Fibroblast of skin of abdomen (primary cell): Measurements from ENCODE around the gene VMA21. TPM values are rescaled to one million over a fixed set of nuclear protein-coding genes. Genes with fewer than 3 reads are reported as not detected.

Source experiments
- DNase-seq: peaks from one replicate; pipeline ENCODE4 v3.0.0-alpha.2; 2013
- polyA plus RNA-seq, 2 experiments: library from polyadenylated mRNA; unstranded; fragments of 120-200 nt; gene quantifications; one replicate each; pipeline ENCODE4 v1.2.1, GENCODE V29; 2013; ENCODE audit not compliant: insufficient read length in 2 of 2

The VMA21 gene, protein sequence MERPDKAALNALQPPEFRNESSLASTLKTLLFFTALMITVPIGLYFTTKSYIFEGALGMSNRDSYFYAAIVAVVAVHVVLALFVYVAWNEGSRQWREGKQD
- 16.3 TPM for polyA plus RNA-seq (2013, experiment 1 of 2; ENCODE audit: insufficient read length)
- 16.6 TPM for polyA plus RNA-seq (2013, experiment 2 of 2; ENCODE audit: insufficient read length)

DNA sequence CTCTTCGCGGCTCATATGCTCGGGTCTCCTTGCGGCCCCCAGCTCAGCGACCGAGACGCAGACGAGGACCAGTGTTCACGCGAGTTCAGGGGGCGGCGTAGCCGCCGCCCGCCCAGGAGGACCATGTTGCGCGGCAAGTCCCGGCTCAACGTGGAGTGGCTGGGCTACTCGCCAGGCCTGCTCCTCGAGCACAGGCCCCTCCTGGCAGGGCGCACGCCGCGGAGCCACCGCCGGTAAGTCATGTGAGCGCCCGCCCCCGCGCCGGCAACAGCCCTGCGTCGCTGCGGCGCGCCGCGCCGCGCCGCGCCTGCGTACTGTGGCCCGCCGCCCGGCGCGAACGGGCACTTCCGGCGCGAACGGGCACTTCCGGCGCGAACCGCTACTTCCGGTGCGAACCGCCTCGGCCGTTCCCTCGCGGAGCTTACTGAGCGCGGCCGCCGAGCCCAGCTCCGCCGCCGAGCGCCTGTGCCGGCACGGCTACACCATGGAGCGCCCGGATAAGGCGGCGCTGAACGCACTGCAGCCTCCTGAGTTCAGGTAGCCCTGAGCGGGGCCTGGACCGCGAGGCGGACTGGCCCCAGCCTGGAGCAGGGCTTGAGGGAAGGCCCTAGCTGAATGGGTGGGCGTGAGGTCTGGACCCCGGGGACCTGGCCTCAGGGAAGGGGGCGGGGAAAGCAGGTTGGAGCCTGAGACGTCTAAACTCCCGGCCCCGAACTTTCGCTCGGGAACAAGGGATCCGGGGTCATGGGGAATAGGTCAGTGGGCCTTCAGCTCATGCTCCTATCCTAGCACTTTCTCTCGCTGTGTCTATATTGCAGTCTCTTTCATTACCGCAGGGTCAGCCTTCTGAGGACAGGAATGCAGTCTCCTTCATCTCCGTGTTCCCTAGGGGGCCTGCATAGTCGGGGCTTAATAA lies at the start of gene VMA21:
TSS of gene VMA21 (plus strand) at position 382 of the 916 bp plus-strand sequence. CDS start at position 485, 103 bp downstream.
- DNase-seq, result peak; percentile 90

DNA sequence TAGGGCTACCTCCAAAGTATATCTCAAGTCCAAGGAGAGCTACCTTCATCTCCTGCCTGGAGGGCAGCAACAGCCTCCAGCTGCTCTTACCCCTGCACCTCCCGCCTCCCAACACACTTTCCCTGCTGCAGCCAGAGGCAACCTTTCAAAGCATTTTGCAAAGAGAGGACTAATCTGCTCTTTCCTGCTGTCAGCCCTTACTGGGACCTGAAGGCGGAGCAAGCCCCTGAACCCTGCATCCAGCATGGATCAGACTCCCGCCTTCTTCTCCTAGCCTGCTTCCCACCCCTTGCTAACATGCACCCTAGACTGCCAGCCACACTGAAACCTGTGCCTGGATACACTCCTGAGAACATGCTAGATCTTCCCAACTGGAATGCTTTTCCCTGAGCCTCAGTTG lies 37.7 kb upstream of the VMA21 start:
- no peak for DNase-seq

DNA sequence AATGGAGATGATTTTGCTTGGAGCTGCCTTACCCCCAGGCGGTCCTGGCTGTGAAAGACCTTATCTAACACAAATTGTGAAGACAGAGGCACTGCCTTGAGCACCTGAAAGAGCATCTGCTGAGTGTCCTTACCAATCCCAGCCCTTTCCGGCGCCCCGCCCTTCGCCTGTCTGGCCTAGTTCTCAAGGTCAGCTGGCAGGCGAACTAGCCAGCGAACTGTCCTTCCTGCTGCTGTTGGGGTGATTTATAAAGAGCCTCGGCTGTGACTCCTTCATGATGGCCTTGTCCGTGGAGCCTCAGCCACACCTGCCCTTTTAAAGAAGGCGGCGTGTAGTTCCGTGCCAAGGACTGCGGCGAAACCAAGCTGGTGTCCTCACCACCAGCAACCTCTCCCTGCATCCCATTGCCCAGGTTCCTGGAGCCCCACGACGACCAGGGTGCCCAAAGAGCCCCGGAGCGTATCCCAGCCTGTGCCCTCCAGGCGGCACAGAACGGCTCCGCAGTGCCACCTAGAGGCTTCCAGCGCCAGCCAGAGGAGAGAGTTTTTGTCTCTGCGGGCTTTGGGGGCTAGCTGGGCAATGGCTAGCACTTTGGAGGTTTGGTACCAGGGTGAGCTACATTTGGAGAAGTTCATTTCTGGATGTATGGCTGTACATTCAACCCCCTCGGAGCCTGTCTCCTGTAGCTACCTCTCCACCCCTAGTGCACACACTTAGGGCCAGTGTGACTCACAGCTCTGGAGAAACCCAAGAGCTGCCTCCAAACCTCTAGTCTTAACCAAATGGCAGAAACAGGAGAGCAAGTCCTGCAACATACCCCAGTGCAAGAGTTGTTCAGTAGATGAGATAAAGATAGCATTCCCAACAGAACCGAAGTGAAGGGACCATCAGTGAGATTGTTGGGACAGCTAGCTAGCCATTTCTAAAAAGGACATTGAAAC lies 36.8 kb upstream of the VMA21 start:
- peak; percentile 2 for DNase-seq

DNA sequence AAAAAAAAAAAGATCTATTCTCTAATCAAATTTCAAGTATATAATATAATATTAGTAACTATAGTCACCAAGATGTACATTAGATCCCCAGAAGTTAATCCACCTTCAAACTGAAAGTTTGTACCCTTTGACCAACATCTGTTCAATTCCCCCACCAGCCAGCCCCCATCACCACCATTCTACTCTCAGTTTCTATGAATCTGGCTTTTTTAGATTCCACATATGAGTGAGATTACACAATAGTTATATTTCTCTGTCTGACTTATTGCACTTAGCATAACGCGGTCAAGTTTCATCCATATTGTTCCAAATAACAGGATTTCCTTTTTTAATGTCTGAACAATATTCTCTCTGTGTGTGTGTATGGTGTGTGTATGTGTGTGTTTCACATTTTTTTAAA lies 33.7 kb upstream of the VMA21 start:
- DNase-seq, result no peak

DNA sequence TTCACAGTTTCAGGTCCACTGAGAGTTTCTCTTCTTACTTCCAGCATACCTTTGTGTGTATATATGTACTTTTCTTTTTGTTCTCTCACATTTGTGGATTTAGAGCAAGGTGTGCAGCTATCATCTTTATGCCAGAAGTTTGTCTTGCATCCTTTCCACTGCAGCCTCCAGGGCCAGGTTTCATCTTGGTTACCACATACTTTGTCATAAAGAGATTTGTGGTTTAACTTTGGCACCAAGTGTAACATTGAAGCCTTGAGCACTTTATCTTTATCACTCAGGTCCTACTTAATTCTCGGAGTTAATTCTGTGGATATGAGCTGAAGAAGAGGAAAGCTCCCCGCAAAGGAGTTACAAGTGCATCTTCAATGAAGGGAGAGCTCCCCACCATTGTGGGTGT lies 31.4 kb upstream of the VMA21 start:
- DNase-seq, result no peak

DNA sequence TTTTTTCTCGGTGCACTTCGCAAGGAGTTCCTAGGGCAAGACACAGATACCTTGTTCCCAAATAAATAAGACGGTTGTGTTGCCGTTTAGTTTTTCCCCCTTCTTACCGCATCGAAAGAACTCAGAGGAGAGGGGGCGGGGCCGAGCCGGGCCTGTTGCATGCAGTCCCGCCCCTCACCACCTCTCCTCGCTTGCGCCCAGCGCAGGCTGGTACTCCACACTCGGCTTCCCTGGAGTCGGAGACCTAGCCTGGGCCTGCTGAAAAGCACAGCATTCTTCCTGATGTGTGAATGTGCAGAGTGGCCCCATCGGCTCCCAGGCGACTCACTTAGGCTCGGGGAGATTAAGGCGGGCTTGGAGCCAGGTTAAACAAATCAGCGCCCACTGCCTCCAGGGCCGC lies 26.1 kb upstream of the VMA21 start:
- no peak for DNase-seq

DNA sequence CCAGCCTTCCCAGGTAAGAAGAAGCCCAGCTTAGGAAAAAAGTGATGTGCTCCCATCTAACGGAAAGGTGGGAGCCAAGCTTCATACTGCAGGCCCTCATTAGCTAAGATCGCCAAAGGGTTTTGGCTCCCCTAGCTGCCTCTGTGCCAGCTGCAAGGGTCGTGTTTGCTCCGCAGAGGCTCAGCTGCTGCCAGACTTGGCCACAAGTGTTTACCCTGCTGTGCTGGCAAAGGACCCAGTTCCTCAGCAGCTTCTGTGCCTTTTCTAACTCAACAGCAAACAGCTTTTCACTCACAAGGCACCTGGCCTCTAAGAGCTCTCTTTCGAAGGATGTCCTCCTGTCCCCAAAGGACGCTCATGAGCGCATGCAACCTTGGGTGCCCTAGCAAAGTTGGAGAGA lies 12.2 kb upstream of the VMA21 start:
- DNase-seq, result no peak

DNA sequence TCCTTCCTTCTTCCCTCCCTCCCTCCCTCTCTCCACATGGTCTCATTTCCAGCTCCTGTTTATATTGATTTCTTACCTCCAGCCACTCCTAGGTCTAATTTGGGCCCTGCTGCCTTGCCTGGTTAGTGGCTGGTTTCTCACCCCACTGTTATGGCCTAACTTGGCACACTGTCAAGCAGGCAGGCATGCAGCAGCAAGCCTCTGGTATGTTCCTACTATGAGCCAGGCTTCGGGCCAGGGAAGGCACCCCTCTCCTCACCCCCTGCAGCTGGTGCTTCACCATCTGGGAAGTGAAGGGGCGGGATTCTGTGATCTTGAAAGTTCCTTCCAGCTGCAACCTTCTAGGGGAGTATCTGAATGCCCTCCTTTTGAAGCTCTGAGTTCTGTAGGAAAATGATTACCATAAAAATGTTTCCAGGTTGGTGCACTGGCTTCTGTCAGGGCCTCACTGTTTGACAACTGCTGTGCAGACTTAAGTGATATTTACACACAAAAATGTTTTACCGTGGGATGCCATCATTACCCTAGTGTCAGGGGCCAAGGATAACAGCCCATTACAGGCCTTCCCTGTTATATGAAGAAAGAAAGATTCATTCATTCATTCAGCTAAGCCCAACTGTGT lies 10.1 kb upstream of the VMA21 start:
- DNase-seq, result no peak

DNA sequence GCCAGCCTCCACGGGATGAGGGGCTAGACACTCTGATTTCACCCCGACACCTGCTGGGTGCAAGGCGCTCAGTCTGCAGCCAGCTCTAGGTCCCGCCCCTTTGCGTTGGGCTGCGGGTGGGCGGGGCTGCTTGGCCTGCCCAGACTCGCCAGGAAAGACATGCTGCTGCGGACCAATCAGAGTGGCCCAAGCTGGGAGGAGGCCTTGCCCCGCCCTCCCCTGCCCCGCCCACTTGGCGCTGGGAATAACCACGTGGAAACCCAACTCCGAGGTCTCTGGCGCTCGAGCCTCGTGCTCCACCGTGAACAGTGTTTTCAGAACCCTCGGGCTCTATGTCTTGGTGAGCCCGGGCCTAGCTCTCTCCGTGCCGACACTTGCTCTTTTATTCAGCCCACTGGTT lies 5.3 kb upstream of the VMA21 start:
- DNase-seq, result no peak

DNA sequence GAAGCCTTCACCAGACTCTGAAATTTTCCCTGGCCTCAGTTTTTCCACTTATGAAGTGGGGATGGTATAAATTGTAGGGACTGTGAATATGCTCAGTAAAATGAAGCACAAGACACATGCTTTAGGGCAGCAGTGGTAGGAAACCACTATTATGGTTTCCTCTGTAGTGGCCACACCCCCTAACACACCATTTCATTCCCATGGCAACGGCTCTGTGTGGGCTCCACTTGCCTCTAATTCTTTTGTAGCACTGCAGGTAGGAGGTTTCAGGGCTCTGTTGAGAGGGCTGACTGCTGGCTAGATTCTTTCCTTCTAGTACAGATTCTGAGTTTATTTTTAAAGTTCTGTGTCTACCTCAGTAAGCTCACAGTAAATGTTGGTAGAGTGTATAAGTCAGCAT lies 3.5 kb upstream of the VMA21 start:
- DNase-seq, result no peak

DNA sequence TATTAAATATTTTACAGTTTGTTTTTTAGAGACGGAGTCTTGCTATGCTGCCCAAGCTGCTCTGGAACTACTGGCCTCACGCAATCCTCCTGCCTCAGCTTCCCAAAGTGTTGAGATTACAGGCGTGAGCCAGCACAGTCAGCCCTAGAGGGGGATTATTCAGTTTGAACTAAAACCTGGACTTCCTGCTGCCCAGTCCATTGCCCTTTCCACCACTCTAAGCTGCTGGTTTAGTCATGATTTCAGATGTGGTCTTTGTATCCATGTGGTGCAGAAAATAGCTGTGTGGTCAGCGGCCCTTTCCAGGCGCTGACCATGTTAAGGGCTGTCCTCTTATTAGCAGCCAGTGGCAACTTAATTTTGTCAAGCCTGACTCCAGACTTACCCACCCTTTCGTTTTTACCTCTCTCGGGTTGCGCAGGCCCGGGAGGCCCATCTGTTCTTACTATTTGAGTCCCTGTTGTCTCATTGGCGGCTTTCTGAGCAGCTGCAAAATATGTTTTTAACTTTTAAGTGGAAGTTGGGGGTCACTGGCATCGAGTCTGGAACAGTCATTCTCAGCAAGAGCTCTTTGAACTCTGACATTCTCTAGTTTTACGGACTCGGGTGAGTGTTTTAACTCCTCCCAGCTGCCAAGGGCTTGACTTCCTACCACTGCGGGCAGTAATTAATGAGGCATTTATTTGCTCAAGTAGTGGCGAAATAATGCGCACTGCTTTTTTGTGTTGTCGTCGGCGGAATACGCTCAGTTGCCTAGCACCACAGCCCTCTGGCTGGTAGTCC lies 773 bp upstream of the VMA21 start:
- DNase-seq, result no peak

DNA sequence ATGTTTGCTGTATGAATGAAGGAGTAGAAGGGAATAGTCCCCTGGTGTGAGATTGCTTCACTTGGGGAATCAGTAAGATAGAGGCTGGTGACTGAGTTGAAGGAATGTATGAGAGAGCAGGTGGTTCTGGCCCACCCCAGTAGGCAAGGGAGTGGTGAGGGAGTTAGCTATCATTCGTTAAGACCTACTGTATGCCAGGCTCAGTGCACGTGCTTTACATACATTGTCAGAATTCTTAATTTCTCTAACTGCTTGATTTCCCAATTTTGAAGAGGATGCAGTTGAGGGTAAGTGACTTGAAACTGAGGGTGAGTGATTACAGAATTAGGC lies 700 bp downstream of the VMA21 start:
- DNase-seq, result no peak

DNA sequence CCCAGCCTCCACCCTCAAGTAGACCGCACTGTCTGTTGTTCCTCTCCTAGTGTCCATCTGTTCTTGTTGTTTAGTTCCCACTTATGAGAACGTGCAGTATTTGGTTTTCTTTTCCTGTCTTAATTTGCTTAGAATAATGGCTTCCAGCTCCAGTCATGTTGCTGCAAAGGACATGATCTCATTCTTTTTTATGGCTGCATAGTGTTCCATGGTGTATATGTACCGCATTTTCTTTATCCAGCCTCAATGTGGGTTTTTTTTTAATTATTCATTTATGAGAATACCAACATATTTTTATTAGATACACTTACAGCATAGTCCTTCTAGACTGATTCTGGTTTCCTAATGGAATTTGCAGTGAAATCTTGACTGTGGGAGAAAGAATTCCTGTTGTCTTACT lies 1.3 kb downstream of the VMA21 start:
- DNase-seq, result no peak

DNA sequence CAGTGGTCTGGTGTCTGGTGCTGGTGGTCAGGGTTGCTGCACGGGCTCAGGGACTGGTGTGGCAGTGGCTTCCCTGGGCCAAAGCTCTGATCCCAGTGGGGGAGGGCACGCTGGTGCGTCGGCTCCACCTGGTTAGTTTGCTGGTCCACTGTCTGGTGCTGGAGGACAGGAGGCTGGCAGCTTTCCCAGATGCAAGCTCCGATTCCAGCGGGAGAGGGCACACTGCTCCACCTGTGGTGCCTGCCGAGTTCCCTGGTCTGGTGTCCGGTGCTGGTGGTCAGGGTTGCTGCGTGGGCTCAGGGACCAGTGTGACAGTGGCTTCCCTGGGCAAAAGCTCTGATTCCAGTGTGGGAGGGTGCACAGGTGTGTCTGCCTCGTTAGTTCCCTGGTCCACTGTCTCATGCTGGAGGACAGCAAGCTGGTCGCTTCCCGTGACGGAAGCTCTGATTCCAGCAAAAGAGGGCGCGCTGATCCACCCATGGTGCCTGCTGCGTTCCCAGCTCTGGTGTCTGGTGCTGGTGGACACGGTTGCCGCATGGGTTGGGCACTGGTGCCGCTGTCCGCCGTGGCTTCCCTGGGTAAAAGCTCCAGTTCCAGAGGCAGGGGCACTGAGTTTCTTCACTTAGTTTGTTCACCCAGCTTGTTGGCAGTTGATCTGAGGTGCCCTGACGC lies 5.8 kb downstream of the VMA21 start:
- no peak for DNase-seq

DNA sequence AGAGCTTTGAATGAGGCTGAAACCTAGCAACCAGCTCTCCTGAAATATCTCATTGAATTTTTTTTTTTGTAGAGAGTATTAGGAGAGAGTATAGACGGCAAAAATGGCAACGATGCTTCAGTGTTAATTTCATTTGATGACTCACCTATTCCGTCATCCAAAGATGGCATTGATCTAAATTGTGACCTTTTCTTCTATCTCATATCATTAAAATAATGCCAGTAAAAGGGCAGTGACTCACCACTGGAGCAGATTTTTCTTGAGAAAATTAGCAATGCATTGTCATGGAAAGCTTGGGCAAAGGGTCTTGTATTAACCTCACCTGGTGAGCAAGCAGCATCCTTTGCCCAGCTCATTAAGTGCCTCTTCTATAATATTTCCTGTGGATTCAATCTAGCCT lies 19.6 kb downstream of the VMA21 start:
- no peak for DNase-seq

DNA sequence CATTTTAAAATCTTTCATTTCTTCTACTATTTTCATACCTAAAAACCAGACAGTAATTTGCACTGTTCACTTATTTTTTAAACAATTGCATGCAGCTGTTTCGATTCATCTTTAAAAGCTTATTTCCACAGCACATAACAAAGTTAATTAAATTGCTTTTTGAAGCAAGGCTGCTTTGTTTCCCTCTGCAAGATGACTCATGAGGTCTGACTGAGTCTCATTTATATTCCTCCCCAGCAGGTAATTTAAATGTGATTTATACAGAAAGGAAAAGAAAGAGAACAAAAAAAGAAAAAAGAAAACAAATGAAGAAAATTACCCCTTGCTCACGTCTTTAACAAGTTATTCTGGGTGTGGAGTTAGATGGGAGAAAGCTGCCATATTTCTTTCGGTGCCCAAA lies 22.8 kb downstream of the VMA21 start:
- no peak for DNase-seq

DNA sequence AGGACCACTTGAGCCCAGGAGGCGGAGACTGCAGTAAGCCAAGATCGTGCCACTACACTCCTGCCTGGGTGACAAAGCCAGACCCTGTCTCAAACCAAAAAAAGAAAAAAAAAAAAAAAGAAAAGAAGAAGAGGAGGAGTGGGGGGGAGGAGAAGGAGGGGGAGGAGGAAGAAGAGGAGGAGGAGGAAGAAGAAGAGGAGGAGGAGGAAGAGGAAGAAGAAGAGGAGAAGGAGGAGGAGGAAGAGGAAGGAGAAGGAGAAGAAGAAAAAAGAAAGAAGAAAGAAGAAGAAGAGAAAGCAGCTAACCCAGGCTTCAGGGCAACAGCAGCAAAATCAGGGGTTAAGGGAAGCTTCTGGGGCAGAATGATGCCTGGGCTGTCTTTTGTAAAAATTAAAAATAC lies 27.5 kb downstream of the VMA21 start:
- no peak for DNase-seq

DNA sequence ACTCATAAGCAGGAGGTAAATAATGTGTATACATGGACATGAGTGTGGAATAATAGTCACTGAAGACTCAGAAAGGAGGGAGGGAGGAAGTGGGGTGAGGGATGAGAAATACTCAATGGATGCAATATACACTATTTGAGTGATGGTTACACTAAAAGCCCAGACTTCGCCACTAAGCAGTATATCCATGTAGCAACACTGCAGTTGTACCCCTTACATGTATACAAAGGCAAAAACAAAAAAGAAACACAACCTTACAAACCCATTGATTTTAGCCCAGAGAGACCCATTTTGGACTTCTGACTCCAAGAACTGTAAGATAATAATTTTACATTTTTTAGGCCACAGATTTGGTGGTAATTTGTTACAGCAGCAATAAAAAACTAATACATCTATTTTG lies 51.5 kb downstream of the VMA21 start:
- no peak for DNase-seq

DNA sequence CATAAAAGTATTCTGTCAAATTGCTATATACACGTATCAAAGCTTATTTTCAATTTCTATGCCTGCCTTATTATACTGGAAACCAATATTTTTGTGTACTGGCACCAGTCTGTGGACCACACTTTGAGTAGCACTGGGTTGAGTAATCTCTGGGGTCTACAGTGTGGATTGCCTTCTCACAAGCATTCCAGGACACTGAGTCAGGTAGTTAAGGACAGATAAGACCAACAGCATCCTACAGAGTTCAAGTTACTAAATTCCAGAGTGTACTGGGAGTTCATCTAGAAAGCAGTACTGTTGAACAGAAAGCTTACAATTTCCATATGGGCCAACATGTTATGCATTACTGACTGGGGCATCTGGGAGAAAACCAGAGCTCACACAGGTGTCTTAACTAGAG lies 61.8 kb downstream of the VMA21 start:
- peak; percentile 13 for DNase-seq
